Stimulated activated CD8-positive, alpha-beta memory T cell treated with anti-CD3 and anti-CD28 coated beads, Interleukin-4, amount 100 ng/mL, for 1 hour (primary cell): Measurements from ENCODE around the gene GPR146.

Experiments used
- DNase-seq, 2 donors: peaks; one replicate each; pipeline ENCODE4 v3.0.0-alpha.2; 2020; ENCODE audit warnings: low read depth in 2 of 2, low spot score in 1 of 2

Gene GPR146

DNA sequence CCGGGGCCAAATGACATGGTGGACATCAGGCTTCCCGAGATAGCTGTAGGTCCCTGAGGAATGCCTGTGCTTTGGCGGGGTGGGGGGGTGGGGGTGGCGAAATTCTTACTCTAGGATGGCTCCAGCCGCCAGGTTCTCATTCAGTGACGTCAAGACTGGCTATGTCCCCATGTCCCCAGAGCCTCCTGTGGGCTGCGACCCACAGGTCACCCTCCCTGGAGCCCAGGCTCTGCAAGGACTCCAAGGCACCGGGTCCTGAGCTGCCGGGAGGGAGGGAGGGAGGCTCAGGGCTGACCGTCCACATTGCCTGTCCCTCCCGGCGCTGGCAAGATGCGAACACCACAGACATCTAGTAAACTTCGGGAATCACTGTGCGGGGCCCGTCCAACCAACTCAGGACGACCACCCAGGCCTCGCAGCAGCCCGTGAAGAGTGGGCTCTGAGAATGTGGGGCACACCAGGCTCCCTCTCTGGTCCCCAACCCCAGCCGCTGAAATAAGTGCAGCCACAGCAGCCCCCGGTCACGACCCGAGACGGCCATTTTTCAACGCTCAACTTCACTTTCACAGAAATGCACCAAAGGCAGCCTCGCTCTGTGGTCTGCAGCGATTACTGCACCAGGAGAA lies 12.6 kb downstream of the GPR146 start:
- DNase-seq = no peak

DNA sequence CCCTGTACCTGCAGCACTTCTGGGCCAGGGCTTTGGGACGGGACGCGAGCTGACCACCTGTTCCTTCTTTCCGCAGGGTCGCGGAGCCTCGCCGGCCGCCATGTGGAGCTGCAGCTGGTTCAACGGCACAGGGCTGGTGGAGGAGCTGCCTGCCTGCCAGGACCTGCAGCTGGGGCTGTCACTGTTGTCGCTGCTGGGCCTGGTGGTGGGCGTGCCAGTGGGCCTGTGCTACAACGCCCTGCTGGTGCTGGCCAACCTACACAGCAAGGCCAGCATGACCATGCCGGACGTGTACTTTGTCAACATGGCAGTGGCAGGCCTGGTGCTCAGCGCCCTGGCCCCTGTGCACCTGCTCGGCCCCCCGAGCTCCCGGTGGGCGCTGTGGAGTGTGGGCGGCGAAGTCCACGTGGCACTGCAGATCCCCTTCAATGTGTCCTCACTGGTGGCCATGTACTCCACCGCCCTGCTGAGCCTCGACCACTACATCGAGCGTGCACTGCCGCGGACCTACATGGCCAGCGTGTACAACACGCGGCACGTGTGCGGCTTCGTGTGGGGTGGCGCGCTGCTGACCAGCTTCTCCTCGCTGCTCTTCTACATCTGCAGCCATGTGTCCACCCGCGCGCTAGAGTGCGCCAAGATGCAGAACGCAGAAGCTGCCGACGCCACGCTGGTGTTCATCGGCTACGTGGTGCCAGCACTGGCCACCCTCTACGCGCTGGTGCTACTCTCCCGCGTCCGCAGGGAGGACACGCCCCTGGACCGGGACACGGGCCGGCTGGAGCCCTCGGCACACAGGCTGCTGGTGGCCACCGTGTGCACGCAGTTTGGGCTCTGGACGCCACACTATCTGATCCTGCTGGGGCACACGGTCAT lies 13.3 kb downstream of the GPR146 start:
- DNase-seq = no peak

DNA sequence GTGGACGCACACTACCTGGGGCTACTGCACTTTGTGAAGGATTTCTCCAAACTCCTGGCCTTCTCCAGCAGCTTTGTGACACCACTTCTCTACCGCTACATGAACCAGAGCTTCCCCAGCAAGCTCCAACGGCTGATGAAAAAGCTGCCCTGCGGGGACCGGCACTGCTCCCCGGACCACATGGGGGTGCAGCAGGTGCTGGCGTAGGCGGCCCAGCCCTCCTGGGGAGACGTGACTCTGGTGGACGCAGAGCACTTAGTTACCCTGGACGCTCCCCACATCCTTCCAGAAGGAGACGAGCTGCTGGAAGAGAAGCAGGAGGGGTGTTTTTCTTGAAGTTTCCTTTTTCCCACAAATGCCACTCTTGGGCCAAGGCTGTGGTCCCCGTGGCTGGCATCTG lies 14.0 kb downstream of the GPR146 start:
- no peak for DNase-seq

DNA sequence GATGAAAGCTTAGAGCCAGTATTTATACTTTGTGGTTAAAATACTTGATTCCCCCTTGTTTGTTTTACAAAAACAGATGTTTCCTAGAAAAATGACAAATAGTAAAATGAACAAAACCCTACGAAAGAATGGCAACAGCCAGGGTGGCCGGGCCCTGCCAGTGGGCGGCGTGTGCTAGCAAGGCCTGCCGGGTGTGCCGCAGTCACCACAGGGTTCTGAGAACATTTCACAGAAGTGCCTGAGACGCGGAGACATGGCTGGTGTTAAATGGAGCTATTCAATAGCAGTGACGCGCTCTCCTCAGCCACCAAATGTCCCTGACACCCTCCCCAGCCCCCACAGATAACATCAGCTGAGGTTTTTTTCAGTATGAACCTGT lies 14.5 kb downstream of the GPR146 start:
- DNase-seq = no peak

DNA sequence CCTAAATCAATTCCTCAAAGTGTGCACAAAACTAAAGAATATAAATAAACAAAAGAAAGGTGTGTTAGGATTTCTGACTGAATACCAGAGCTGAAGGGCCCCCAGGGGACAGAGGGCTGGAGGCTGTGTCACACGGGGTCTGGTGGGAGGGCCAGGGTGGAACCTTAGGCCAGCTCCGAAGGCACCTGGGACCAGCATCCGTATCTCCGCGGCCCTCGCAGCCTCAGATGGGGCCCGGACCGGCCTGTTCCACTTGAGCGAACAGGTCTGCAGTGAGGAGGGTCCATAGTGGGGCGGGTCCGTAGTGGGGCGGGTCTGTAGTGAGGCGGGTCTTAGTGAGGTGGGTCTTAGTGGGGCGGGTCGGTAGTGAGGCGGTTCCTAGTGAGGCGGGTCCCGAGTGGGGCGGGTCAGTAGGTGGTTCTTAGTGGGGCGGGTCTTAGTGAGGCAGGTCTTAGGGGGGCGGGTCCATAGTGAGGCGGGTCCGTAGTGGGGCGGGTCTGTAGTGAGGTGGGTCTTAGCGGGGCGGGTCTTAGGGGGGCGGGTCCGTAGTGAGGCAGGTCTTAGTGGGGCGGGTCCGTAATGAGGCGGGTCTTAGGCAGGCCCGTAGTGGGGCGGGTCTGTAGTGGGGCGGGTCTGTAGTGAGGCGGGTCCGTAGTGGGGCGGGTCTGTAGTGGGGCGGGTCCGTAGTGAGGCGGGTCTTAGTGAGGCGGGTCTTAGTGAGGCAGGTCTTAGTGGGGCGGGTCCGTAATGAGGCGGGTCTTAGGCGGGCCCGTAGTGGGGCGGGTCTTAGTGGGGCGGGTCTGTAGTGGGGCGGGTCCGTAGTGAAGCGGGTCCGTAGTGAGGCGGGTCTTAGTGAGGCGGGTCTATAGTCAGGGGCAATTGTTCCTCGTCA lies 15.1 kb downstream of the GPR146 start:
- DNase-seq = no peak

DNA sequence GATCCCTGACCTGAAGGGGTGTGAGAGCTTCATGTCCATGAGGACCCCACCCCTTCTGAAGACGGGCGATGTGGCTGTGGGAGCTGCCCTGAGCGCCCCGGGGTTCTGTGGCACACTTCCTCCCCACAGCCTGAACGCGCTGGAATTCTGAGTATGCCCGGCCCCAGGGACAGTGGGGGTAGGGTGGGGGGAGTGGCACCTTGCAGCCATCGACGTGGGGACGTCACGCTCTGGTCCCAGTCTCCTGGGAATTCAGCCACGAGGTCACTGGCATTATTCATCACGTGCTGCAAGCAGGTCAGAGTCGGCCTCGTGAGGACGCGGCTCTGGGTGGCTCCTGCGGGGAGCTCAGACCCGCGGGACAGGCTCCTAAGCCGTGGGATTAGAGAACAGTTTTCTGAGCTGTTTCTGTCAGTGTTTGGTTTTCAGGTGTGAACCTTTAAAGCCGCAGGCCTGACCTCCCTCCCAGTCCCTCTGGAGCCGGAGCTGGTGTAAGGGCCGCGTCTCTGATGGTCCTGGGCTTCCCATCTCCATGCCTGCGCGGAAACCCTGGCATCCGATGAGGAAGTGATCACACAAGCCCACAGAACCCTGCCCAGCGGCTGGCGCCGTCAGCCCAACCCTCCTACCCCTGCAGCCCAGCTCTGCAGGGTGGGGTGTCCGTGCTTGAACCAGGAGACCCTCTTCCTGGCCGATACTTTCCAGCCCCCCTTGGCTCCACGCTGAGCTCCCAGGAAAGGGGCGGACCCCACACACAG lies 16.1 kb downstream of the GPR146 start:
- no peak for DNase-seq

DNA sequence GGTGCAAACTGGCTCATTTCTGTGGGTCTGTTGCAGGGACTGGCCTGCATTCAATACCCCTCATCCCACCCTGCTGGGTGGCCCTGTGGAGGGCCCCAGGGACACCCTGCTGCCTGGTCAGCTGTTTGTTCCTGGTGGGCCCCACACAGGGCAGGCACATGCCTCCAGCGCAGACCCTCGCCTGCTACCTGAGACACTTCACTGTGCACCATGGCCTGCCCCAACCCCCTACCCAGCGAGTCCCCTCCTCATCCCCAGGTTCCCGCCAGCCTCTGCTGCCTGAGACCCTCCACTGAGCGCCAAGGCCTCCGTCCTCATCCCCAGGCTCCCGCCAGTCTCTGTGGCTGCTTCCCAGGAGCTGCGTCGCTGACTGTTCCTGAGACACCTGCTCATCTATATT lies 16.8 kb downstream of the GPR146 start:
- DNase-seq = no peak

DNA sequence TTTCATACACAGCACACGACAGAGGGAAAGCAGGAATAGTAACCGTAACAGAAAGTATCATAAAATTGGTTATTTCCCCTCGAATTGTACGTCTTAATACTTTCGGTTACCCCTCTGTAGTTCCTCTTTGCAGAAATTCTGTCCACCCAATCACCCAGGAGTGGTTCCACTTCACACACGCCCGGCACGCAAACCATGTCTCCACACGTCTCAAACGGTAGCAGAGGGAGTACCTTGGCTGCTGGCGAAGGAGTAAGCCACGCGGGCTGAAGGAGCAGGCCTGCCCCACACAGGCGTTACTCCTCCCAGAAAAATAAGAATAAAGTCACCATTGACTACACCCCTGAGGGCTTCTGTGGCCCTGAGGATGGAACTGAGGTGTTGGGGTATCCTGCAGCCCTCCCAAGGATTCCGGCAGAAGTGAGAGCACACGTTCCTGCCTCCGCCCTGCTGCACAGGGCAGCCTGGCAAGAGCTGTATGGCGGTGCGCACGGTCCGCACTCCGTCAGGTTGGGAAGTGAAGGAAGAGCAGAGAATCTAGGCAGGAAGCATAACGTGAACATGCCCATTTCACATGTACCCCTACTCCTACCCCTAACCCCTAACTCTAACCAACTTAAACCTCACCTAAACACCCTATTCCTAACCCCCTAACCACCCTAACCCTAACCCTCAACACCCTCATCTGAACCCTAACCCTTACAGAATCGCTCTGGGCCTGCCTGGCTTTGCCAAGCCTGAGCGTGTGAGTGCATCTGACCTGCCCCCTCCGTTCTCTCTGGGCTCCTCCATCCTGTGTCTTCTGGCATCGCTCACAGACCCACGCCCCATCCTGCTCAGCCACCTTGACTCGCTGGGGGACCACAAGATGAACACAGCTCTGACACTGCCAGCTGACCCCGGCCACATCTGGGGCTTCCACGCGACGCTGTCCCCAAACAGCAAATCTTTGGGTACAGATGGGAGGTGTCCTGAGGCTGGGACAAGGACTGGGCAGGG lies 18.2 kb downstream of the GPR146 start:
- DNase-seq = no peak

DNA sequence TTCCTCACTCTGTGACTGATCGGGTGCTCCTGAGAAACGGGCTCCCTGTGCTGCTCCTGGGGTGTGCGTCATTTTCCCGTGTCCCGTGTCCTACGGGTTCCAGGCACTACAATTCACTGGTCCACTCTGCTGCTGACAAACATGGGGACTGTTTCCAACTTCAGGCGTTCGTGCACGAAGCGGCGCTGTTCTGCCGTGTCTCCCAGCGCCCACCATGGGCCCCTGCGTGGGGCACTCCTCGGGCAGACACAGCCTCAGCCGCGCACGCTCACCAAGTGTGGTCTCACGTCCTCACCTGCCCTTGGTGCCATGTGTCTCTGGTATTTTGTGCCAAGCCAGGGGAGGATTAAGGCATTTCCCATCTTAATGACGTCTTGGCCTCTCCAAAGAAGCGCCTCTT lies 19.0 kb downstream of the GPR146 start:
- DNase-seq = no peak

DNA sequence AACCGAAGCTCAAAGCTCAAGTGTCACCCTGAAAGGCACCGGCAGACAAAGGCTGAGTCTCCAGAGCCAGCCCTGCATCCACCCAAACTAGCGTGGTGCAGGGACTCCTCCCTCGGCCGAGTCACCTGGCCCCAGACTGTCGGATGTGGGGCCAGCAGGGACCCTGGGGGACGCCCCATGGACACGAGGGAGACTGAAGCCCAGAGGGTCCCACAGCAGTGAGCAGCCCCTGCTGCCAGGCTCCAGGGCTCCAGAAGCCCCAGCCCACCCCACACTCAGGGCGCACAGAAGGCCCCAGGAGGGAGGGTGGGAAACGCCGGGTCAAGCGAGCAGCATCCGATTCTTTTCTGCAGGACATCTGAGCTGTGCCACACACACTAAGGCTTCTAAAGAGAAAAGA lies 20.2 kb downstream of the GPR146 start:
- no peak for DNase-seq

DNA sequence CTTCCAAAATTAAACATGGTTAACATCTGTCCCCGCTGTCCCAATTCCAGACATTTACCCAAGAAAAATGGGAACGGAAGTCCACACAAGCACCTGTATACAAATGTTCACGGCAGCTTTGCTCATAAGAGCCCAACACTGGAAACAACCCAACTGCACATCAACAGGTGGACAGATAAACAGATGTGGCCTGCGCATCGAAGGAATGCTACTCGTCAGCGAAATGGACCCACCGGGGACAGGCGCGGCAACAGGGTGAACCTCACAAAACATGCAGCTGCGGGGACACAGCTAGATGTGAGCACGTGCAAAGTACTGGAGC lies 20.9 kb downstream of the GPR146 start:
- DNase-seq = no peak

DNA sequence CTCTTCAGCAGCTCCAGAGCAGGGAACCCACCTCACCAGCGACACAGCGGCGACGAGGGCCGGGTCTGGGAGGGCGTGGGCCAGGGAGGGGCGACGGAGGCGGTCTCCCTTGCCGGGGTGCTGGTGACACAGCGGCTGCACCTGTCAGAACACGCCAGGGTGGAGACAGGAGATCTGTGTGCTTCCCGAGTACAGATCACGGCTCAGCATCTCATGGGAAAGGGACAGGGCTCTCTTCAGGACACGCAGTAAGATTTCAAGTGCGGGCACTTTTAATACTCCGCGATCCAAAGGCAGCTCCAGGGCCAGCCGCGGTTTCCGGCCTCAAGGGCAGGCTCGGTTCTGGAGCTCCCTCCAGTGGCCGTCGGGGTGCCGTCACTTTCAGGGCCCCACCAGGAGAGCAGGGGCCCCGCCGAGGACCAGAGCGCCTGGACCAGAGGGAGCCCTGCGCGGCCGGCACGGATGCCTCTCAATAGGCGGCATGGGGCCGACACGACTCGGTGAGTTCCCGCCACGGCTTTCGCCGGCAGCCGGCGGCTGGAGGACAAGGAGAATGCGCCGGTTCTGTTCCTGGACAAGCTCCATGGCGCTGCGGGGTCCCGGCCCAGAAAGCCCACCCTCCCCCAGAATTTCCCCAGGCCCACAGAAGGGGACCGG lies 21.4 kb downstream of the GPR146 start:
- peak; percentile 49 to 77 for DNase-seq

DNA sequence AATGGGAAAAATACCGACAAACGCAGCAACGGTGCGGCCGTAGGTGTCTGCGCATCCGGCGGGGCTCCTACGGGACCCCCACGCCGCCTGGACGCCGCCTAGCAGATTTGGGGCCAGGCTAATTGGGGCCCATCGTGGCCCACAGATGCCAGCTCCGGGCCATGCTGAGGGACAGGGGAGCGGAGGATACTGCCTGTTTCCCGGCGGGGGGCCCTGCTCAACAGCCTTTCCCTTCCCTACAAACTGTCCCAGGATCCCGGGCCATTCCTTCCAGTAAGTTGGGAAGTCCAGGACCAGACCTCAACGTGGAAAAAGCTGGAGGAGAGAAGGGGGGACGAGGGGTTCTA lies 21.9 kb downstream of the GPR146 start:
- DNase-seq = no peak

DNA sequence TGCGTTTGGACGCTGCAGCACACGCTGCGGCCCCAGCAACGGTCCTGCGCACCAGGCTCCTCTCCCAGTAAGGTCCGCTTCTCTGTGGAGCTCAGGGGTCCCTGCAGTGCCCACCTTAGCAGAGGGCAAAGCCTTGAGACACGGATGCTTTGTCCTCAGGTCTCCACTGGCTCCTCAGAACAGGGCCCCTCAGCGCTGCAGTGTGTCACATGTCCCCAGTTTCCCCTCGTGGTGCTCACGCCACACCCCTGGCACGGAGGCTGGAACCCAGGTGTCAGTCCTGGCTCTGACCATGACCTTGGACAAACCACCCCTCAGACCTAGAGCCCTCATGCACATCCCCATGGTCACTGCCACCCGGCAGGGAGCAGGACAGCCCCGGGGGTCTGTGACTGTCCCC lies 23.7 kb downstream of the GPR146 start:
- no peak for DNase-seq

DNA sequence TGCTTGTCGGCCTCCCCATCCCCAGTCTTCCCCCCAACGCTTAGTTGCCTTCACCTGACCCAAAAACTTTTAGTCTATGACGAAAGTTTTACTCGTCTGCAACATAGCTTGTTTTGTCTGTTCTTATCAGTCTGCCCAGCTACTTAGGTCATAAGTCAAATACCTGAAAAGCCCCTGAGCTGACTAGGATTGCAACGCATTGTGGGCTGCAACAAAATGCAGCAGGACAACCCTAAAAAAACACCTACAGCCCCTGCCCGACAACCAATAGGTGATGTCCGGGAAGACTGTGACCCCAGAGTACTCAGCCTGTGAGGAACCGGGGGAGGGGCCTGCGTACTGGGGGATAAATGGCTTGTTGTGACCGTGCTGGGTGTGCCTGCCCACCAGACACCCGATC lies 24.3 kb downstream of the GPR146 start:
- DNase-seq = no peak

DNA sequence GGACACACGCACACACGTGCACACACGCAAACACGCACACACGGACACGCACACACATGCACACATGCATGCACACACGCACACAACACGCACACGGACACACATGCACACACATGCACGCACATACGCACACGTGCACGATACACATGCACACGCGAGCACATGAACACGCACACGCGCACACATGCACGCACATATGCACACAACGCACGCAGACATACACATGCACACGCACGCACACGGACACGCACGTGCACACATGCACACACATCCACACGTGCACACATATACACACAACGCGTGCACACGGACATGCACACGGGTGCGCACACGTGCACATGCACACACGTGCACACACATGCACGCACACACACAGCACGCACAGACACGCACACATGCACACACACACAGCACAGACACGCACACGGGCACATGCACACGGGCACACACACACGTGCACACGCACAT lies 26.2 kb downstream of the GPR146 start:
- DNase-seq = no peak

DNA sequence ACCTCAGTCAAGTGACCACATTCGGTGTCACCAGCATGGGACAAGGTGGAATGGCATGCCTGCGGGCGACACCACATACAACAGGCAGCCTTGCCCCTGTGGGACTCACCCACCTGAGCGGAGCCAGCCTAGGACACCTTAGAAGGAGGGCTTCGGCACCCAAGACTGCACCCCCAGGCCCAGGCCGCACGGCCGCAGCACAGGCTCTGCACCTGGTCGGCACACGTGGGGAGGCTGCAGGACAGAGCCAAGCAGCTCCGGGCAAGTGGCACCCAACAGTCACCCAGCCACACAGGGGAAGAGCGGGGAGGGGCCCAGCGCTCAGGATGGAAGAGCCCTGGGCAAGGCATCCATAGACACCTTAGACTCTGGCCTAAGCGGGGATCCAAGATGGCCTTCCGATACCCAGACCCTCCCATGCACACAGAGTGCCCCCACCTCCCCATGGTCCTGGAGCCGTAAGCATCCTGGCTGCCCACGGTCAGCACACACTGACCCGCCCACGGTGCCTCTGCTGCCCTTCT lies 27.4 kb downstream of the GPR146 start:
- DNase-seq = no peak

DNA sequence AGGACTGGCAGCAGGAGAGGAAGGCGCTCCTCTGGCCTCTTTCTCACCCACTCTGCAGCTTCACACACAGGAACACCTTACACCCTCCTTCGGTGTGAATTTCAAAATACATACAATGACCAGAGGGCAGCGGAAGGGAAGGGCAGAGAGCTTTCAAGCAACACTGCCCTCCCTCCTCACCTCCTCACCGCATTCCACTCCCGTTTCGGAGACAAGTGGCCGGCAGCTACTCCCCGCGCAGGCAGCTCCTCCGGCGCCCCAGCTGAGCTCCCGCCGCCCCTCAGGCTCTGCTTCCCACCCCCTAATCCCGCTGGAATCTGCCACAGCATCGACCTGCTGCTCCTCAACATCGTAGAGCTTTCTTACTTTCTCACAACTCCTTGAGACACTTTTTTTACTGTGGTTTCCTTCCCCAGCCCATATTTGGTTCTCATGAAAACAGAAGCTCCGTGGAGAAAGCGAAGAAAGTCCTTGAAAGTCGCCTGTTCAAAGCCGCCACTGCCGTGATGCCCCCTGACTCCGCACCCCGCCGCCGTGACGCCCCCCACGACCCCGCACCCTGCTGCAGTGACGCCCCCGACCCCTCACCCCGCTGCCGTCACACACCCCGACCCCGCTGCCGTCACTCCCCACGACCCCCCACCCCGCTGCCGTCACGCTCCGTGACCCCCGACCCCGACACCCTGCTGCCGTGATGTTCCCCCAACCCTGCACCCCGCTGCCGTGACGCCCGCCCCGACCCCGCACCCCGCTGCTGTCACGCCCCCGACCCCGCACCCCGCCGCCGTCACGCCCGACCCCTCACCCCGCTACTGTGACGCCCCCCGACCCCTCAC lies 29.0 kb downstream of the GPR146 start:
- DNase-seq = no peak
